LHCN-M2 (cell line): ENCODE measurements around the gene IQSEC2. TPM values are rescaled to one million over a fixed set of nuclear protein-coding genes. Genes with fewer than 3 reads are reported as not detected.

Experiments
- DNase-seq: peaks from one replicate; pipeline ENCODE4 v3.0.0-alpha.2; 2012; ENCODE audit warnings: low read depth
- total RNA-seq: library from RNA; depleted of rRNA; stranded (reverse); fragments of >200 nt; gene quantifications from 2 replicates; pipeline ENCODE4 v1.2.3, GENCODE V29; 2014

The IQSEC2 gene
- total RNA-seq, 1 experiment from 2014 or later = 18.3 TPM

- DNase-seq = no peak
Observed at GRCh38 chrX:53268173-53268572, 13.2 kb downstream of the IQSEC2 start.

GRCh38 chrX:53266914-53267313, 14.5 kb downstream of the IQSEC2 start:
- DNase-seq = no peak

GRCh38 chrX:53265771-53266574, 15.4 kb downstream of the IQSEC2 start:
- peak; percentile 64 for DNase-seq

- peak; percentile 81 for DNase-seq
Observed at GRCh38 chrX:53263597-53264094, 17.7 kb downstream of the IQSEC2 start.

GRCh38 chrX:53262918-53263394, 18.4 kb downstream of the IQSEC2 start:
- peak; percentile 87 for DNase-seq

GRCh38 chrX:53262189-53262917, 19.0 kb downstream of the IQSEC2 start:
- DNase-seq = no peak

- DNase-seq = no peak
Observed at GRCh38 chrX:53261355-53261972, 19.9 kb downstream of the IQSEC2 start.

GRCh38 chrX:53260836-53261235, 20.5 kb downstream of the IQSEC2 start:
- no peak for DNase-seq

- no peak for DNase-seq
Observed at GRCh38 chrX:53257670-53258423, 23.5 kb downstream of the IQSEC2 start.

GRCh38 chrX:53257166-53257565, 24.2 kb downstream of the IQSEC2 start:
- no peak for DNase-seq

GRCh38 chrX:53256446-53257041, 24.8 kb downstream of the IQSEC2 start:
- no peak for DNase-seq

- no peak for DNase-seq
Observed at GRCh38 chrX:53255738-53256191, 25.6 kb downstream of the IQSEC2 start.

- no peak for DNase-seq
Observed at GRCh38 chrX:53254570-53255461, 26.6 kb downstream of the IQSEC2 start.

GRCh38 chrX:53253293-53254020, 27.9 kb downstream of the IQSEC2 start:
- DNase-seq = no peak

GRCh38 chrX:53251307-53251706, 30.1 kb downstream of the IQSEC2 start:
- peak; percentile 37 for DNase-seq

GRCh38 chrX:53250556-53250955, 30.8 kb downstream of the IQSEC2 start:
- DNase-seq = no peak

- no peak for DNase-seq
Observed at GRCh38 chrX:53249408-53250042, 31.9 kb downstream of the IQSEC2 start.

GRCh38 chrX:53247928-53248327, 33.5 kb downstream of the IQSEC2 start:
- DNase-seq = no peak

- no peak for DNase-seq
Observed at GRCh38 chrX:53246231-53246630, 35.2 kb downstream of the IQSEC2 start.
